Adrenal gland (tissue), 12 donors: ENCODE data around the gene PSMB3. TPM values are rescaled to one million over a fixed set of nuclear protein-coding genes. Genes with fewer than 3 reads are reported as not detected.

Experiments used
- DNase-seq, 7 donors: peaks; one replicate each; pipeline ENCODE4 v3.0.0-alpha.2; 2019 to 2020
- H3K27ac ChIP-seq, 5 donors: fragments of 200-600 bp; sonication (generic) in 4 of 5; 1 replicate in 3 of 5; 2 replicates in 2 of 5; pipeline versions ENCODE4 v1.5.1 to v1.8.0; 2016 to 2020; ENCODE audit warnings: mild to moderate bottlenecking in 1 of 5
- H3K27me3 ChIP-seq: fragments of 200-600 bp; 2 replicates; pipeline ENCODE4 v1.8.0; 2021
- H3K36me3 ChIP-seq, 2 donors: fragments of 200-600 bp; replicated peaks in 1 of 2; 1 replicate in 1 of 2; 2 replicates in 1 of 2; pipeline versions ENCODE4 v1.5.1 to v1.8.0; 2018 to 2022
- H3K4me1 ChIP-seq, 2 donors: fragments of 200-600 bp; replicated peaks in 1 of 2; 1 replicate in 1 of 2; 2 replicates in 1 of 2; pipeline versions ENCODE4 v1.5.1 to v1.8.0; 2018 to 2021
- H3K4me3 ChIP-seq, 4 donors: fragments of 200-600 bp; sonication (generic) in 3 of 4; one replicate each; pipeline ENCODE4 v1.5.1; 2016 to 2018
- H3K9me3 ChIP-seq, 3 donors: fragments of 200-600 bp; sonication (generic) in 1 of 3; replicated peaks in 1 of 3; 1 replicate in 2 of 3; 2 replicates in 1 of 3; pipeline versions ENCODE4 v1.5.1 to v1.8.0; 2016 to 2021
- POLR2A ChIP-seq, 2 donors: fragments of 450-650 bp; IDR thresholded peaks; one replicate each; pipeline ENCODE4 v1.6.1; 2017; ENCODE audit warnings: antibody characterized with exemption in 2 of 2, mild to moderate bottlenecking in 2 of 2, moderate library complexity in 1 of 2
- WGBS, 4 donors: extraction: QIAGEN DNeasy Blood & Tissue Kit in 2 of 4; methylation state at CpG; one replicate each; pipeline versions ENCODE4 v1.1.5 to v1.1.7; 2013 to 2017; 5-methylcytosine and 5-hydroxymethylcytosine counted together
- intact Hi-C, 2 donors: fragments of 100-400 bp; cut with DNase I; formaldehyde crosslinking; loops; one replicate each; pipeline versions ENCODE4 v1.14.1 to v1.15.0; 2022 to 2023
- polyA plus RNA-seq, 3 donors: library from polyadenylated mRNA; stranded (reverse); fragments of 200-250 nt in 2 of 3; fragments of 350-450 nt in 1 of 3; fragmentation: Illumina TruSeq in 1 of 3; extraction: RNeasy Lipid Tissue Mini Kit (QIAGEN cat#74804) in 1 of 3; gene quantifications; one replicate each; pipeline ENCODE4 v1.2.3, GENCODE V29; 2013 to 2014
- total RNA-seq, 9 donors: library from RNA; depleted of rRNA in 4 of 9; stranded (reverse); fragments of >200 nt in 4 of 9; fragments of 120-200 nt in 1 of 9; fragmentation: NEBNext Ultra II Directional in 1 of 9; extraction: Animal tissue kit (Norgen Biotek cat#: 25700) in 1 of 9; gene quantifications; one replicate each; pipeline versions ENCODE4 v1.1.0 to v1.2.4, GENCODE V29; 2013 to 2023
- TF ChIP-seq, protein P1 (sequence below), 6 experiments: fragments of 450-650 bp in 4 of 6; fragments of 200-600 bp in 2 of 6; sonication (generic) in 1 of 6; IDR thresholded peaks; 1 replicate in 5 of 6; 2 replicates in 1 of 6; pipeline versions ENCODE4 v1.5.1 to v1.8.0; 2016 to 2021; ENCODE audit warnings: antibody characterized with exemption in 6 of 6, mild to moderate bottlenecking in 2 of 6, moderate library complexity in 1 of 6
- donor health status: healthy with polysubstance abuse.
- donor health status: Bipolar disorder and iron deficiency.
- donor health status: DM: yes; HTN: yes; CAD: no.
- donor health status: DM: no; HTN: no; CAD: no.
- donor health status: DM: no; HTN: no; CAD: no.
- donor health status: DM: yes; HTN: yes; CAD: no.

The PSMB3 gene
- total and polyA plus RNA-seq, 12 donors = 138 to 556 (median 242) TPM

GRCh38 chr17:38747463-38748148 is 4.9 kb upstream of the PSMB3 start:
- Histone ChIP-seq H3K4me1 (peaks cover 30 to 48% of the 10 kb centered on the region in 2 donors), H3K4me3 (peak overlapping the region; percentile 53 to 97 (median 82)), H3K36me3 (no peaks in the 10 kb centered on the region), H3K9me3 (no peaks in the 10 kb centered on the region), H3K27ac (peak overlapping the region; percentile 6 to 91 (median 67)), H3K27me3 (no peaks in the 10 kb centered on the region)
- intact Hi-C loops = no loop called here
- DNase-seq = peak in 5 of 7 donors; percentile 46 to 69 (median 60)
- TF ChIP-seq, protein P1, sequence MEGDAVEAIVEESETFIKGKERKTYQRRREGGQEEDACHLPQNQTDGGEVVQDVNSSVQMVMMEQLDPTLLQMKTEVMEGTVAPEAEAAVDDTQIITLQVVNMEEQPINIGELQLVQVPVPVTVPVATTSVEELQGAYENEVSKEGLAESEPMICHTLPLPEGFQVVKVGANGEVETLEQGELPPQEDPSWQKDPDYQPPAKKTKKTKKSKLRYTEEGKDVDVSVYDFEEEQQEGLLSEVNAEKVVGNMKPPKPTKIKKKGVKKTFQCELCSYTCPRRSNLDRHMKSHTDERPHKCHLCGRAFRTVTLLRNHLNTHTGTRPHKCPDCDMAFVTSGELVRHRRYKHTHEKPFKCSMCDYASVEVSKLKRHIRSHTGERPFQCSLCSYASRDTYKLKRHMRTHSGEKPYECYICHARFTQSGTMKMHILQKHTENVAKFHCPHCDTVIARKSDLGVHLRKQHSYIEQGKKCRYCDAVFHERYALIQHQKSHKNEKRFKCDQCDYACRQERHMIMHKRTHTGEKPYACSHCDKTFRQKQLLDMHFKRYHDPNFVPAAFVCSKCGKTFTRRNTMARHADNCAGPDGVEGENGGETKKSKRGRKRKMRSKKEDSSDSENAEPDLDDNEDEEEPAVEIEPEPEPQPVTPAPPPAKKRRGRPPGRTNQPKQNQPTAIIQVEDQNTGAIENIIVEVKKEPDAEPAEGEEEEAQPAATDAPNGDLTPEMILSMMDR (IDR thresholded peaks at IDR 0.05) = peak in 2 of 6 experiments; percentile 10 to 15
- no peak for TF ChIP-seq POLR2A (IDR thresholded peaks at IDR 0.05)
- WGBS, 4 donors = 1 to 3% (median 2%) methylated on average over 20 to 64 of the region's 64 CpGs

GRCh38 chr17:38748149-38748891 is 4.2 kb upstream of the PSMB3 start, which contains the start of gene PCGF2:
Gene PCGF2, minus strand, starts transcription at chr17:38748336. Its CDS starts 7,934 bp downstream, at chr17:38740402.
- intact Hi-C loops = no loop called here
- H3K4me3 ChIP-seq = peak within 1 kb of the TSS; percentile 53 to 97 (median 82)
- DNase-seq = peak; percentile 89 to 97 (median 94)
- peak within 1 kb of the TSS; percentile 67 to 91 (median 81) for H3K27ac ChIP-seq
- 0 to 1% (median 0%) methylated on average over 5 to 47 of the region's 47 CpGs for WGBS, 4 donors
- no peaks in the 10 kb centered on the region for H3K27me3 ChIP-seq
- TF ChIP-seq, protein P1 (IDR thresholded peaks at IDR 0.05) = no peak
- TF ChIP-seq POLR2A (IDR thresholded peaks at IDR 0.05) = peak; percentile 12 to 25
- H3K9me3 ChIP-seq = no peaks in the 10 kb centered on the region
- peaks cover 31 to 44% of the 10 kb centered on the region in 2 donors for H3K4me1 ChIP-seq
- no peaks in the 10 kb centered on the region for H3K36me3 ChIP-seq

DNA sequence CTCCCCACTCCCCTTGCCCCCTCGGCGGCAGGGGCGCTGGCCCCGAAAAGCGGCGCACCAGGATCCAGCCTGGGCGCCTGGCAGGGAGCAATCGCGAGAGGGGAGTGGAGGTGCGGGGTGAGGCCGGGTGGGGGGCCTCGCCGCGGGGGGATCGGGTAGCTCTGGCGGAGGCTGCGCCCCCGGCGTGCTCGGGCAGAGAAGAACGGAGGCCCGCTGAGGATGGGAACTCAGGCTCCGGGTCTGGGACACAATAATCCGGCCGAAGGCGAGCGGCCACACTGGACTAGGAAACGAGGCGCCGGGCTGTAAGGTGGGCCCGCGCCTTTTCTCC is 3.7 kb upstream of the PSMB3 start:
- intact Hi-C loops = no loop called here
- 0 to 1% (median 0%) methylated on average over 2 to 32 of the region's 32 CpGs; no CpG with 5 or more reads in 1 of the 4 donors for WGBS, 4 donors
- Histone ChIP-seq H3K27me3 (no peaks in the 10 kb centered on the region), H3K36me3 (no peaks in the 10 kb centered on the region), H3K27ac (peak overlapping the region; percentile 67 to 91 (median 81)), H3K9me3 (no peaks in the 10 kb centered on the region), H3K4me3 (peak overlapping the region in 3 of 4 donors; percentile 13 to 97 (median 74)), H3K4me1 (peaks cover 36 to 49% of the 10 kb centered on the region in 2 donors)
- DNase-seq = peak in 2 of 7 donors; percentile 51 to 63
- TF ChIP-seq, protein P1 (IDR thresholded peaks at IDR 0.05) = no peak
- TF ChIP-seq POLR2A (IDR thresholded peaks at IDR 0.05) = no peak
